Measurements from ENCODE around the gene NMB. TPM values are rescaled to one million over a fixed set of nuclear protein-coding genes. Genes with fewer than 3 reads are reported as not detected.

Gene NMB
- total RNA-seq, 2 donors from 2014 or later: 5.7 to 8.7 TPM

DNA sequence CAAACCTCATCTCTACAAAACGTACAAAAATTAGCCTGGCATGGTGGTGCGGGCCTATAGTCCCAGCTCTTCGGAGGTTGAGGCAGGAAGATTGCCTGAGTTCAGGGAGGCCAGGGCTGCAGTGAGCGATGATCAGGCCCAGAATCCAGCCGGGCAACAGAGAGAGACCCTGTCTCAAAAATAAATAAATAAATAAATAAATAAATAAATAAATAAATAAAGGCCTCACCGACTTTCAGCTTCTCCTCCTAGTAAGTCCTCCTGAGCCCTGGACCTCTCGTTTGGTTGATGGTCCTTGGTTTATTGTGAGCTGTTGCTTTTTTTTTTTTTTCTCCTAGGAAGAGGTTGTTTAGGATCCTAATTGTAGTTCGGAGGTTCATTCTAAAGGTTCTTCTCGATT, 29.0 kb downstream of the NMB start:
- DNase-seq (ENCODE audit: low spot score): peak; percentile 31
- intact Hi-C loops (cut with DNase I): no loop called here

DNA sequence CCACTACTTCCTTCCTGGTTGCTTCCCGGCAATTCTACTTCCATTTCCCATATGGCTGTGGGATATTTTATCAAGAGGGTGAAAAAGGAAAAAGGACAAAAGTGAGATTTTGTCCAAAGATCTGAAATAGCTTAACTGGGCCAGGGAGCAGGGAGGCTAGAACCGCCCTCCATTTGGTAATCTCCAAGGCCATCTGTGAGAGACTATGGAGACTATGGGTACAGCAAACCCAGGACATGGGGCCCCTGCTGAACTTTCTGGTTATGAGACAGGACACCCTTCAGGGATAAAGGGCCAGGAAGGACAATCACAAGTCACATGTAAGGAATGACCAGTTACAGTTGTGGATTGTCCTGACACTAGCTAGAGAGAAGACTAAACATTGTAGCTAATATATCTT, 32.9 kb downstream of the NMB start:
- intact Hi-C loops (cut with DNase I): no loop called here
- DNase-seq (ENCODE audit: low spot score): no peak

DNA sequence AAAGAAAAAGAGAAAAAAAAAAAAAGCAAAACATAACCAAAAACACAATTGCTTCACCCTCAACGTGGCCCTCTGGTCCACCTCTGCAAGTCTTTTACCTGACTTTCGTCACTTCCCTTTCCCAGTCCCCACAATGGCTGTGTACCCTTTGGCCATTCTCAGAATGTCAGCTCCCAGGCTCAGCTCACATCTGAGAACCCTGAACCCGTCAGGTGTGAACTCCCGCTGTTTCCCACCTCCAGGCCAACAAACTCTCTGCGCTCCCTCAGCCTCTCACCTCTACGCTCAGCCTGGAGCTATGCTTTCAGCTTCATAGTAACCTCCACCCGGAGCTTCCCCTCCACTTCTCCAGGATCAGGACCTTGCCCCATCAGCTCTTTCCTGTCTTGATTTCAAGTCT, 33.6 kb downstream of the NMB start:
- peak; percentile 37 for DNase-seq (ENCODE audit: low spot score)
- intact Hi-C loops (cut with DNase I): no loop called here

DNA sequence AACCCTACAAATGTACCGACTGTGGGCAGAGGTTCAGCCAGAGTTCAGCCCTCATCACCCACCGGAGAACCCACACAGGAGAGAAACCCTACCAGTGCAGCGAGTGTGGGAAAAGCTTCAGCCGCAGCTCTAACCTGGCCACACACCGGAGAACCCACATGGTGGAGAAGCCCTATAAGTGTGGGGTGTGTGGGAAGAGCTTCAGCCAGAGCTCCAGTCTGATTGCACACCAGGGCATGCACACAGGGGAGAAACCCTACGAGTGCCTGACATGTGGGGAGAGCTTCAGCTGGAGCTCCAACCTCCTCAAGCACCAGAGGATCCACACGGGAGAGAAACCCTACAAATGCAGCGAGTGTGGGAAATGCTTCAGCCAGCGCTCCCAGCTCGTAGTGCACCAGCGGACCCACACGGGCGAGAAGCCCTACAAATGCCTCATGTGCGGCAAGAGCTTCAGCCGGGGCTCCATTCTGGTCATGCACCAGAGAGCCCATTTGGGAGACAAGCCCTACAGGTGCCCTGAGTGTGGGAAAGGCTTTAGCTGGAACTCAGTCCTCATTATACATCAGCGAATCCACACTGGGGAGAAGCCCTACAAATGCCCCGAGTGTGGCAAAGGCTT, 36.5 kb downstream of the NMB start:
- peak; percentile 47 for DNase-seq (ENCODE audit: low spot score)
- intact Hi-C loops (cut with DNase I): no loop called here

DNA sequence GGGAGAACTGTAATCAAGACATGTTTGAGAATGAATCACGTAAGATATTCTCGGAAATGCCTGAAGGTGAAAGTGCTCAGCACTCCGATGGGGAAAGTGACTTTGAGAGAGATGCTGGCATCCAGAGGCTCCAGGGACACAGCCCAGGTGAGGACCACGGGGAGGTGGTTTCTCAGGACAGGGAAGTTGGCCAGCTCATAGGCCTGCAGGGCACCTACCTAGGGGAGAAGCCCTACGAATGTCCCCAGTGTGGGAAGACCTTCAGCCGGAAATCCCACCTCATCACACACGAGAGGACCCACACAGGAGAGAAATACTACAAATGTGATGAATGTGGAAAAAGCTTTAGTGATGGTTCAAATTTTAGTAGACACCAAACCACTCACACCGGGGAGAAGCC, 37.4 kb downstream of the NMB start:
- intact Hi-C loops (cut with DNase I): no loop called here
- DNase-seq (ENCODE audit: low spot score): peak; percentile 18

DNA sequence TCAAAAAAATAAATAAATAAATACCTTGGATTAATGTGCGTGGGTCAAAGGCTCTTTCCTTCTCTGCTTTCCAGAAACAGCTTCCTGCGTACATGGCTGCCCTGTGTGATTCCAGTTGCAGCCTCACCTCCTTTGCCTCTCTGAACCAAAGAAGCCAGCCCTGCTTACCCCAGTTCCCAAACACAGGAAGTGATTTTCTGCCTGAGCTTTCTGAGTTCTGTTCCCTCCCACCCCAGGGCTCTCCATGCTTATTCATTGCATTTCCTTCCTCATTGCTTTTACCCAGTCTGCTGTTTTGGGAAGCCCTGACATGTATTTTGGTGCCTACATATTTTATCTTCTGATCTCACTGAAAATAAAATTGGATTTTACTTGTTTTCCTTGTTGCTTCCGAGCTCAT, 41.8 kb downstream of the NMB start:
- intact Hi-C loops (cut with DNase I): no loop called here
- DNase-seq (ENCODE audit: low spot score): peak; percentile 11

DNA sequence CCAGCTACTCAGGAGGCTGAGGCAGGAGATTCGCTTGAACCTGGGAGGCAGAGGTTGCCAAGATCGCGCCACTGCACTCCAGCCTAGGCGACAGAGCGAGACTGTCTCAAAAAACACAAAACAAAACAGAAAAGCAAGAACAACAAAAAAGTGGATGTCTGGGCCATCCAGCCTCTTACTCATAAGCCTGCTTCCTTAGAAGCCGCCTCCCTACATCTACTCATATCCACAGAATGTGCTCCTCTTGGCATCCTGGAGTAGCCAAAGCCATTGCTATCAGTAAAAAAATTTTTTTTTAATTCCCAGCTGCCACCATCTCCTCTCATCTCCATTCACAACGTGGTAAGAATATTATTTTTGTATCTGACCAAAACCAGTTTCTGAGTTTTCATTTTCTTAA, 46.4 kb downstream of the NMB start:
- no peak for DNase-seq (ENCODE audit: low spot score)
- intact Hi-C loops (cut with DNase I): no loop called here

DNA sequence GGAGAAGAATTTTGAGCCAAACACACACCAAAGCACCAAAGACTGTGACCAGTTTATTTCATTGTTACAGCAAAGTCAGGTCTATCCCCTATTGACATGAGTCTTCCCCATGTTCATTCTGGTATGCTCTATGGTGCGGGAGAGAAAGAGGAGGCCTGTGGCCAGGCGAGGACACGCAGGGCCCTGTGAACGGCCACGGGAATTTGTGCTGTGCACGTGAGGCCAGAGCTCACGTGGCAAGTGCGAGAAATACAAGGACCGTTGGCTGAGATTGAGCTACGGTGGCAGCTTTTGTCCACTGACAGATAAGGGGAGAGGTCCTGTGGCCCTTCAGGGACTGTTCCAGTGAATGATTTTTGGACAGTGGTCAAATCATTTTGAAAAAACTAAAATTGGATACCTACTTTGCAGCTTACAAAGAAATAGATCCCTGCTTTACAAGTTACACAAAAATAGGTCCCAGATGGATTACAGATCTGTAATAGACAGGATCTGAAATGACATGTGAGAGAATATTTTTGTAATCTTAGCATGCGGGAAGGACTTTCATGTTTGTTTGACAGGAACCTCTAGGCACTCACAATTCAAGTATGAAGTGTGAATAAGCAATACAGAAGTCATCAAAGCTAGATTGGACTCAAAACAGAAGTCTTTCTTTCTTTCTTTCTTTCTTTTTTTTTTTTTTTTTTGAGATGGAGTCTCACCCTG, 48.0 kb downstream of the NMB start:
- DNase-seq (ENCODE audit: low spot score): peak; percentile 41

DNA sequence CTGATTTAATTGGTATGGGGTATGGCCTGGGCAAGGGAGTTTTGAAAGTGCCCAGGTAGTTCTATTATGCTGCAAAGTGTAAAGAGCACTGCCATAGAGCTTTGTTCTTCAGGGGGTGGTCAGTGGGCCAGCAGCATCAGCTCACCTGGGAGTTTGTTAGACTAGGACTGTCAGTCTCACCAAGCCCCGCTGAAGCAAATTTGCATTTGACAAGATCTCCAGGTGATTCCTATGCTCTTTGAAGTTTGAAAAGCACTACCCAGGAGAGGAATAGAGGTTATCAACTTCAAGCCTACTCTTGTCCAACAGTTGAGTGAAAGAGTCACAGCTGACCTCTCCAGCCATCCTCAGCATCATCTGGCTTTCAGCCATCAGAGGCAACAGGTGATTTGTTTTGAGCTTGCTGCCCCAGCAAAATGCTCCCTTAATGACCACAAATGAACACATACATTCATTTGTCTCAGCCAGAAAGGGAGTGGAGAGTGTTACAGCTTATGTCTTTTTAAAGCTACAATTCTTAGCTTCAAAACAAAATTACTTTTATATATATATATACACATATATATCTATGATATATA, 49.2 kb downstream of the NMB start:
- DNase-seq (ENCODE audit: low spot score): peak; percentile 3
- intact Hi-C loops (cut with DNase I): loop anchor here (10.0 kb wide), 2 partner anchors 136 to 316 kb away; partner anchors contain the start of gene ZNF592 (in 1 of the 2)

More for the DNA sequence above, 48.0 kb downstream of the NMB start:
- intact Hi-C loops (cut with DNase I): loop anchor here (10.0 kb wide), 2 partner anchors 135 to 315 kb away; partner anchors contain the start of gene ZNF592 (in 1 of the 2)

DNA sequence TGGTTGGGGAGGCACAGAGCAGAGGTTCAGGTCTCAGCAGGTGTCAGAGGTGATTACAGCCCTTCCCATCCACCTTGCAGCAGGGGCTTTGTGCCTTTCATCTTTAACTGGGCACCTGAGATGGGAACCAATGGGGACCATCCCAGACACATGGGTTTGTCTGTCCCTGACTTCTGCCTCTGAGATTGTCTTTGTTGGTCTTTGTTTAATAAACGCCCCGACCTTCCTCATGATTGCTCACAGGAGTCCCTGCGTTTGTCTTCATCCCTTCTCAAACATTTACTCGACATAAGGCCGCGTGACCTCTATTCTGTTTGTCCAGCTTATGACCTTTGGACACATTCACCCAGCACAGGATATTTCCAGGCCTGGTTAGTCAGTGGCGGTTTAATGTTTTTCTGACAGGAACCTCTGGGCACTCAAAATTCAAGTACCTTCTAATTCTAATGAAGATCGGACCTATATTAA, 51.3 kb downstream of the NMB start:
- DNase-seq (ENCODE audit: low spot score): peak; percentile 5
- intact Hi-C loops (cut with DNase I): loop anchor here (10.0 kb wide), 2 partner anchors 138 to 318 kb away; partner anchors contain the start of gene ZNF592 (in 1 of the 2)

DNA sequence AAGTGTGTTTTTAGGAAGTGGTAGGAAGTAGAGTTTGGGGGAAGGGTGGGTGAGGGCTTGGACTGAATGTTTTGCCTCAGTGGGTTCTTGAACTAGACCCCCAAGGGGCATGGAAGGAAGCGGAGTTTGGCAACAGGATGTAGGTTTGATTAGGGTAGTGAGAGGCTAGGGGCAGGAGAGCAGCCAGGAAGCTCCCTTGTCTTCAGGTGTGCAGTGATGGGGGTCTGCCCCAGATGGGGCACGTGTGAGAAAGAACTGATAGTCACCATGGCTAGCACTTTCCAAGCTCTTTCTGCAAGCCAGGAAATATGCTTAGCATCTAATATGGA, 52.5 kb downstream of the NMB start:
- intact Hi-C loops (cut with DNase I): loop anchor here (10.0 kb wide), 2 partner anchors 139 to 319 kb away; partner anchors contain the start of gene ZNF592 (in 1 of the 2)
- no peak for DNase-seq (ENCODE audit: low spot score)

Other genes with a start within 250 kb of the NMB start
- gene ZSCAN2, start 57.2 kb downstream of the NMB start, total RNA-seq: 1 to 10 TPM; 3.0 to 4.7 TPM
- 10 to 100 TPM; 18.0 to 18.7 TPM for gene WDR73, start 3.9 kb downstream of the NMB start, total RNA-seq
- gene SEC11A, start 57.9 kb upstream of the NMB start, total RNA-seq: 100 to 1,000 TPM in 1 of 2 donors, 10 to 100 TPM in 1; 83.0 to 113 TPM
- gene ZNF592, start 90.4 kb upstream of the NMB start, total RNA-seq: 10 to 100 TPM; 21.3 to 21.8 TPM
- gene ALPK3, start 159.2 kb upstream of the NMB start, total RNA-seq: 10 to 100 TPM; 18.6 to 27.3 TPM
- gene SLC28A1, start 226.5 kb upstream of the NMB start, total RNA-seq: under 1 TPM in 1 of 2 donors, not detected in 1; 0.24 TPM

All from posterior vena cava (tissue), 2 donors.